Measurements from ENCODE around the gene JAKMIP1. TPM values are rescaled to one million over a fixed set of nuclear protein-coding genes. Genes with fewer than 3 reads are reported as not detected.

The JAKMIP1 gene
- polyA plus RNA-seq, 1 donor from 2014 or later: 15.3 TPM

GRCh38 chr4:6097581-6097980 lies 102.8 kb downstream of the JAKMIP1 start:
- H3K4me2 ChIP-seq (ENCODE audit: low read length): no peak overlapping the region
- no peak overlapping the region for H2AFZ ChIP-seq (ENCODE audit: low read depth, low read length)
- H3K27me3 ChIP-seq (ENCODE audit: insufficient read depth, low read depth, low read length): no peaks in the 10 kb centered on the region
- H3F3A ChIP-seq (ENCODE audit: insufficient read depth, low read length, poor library complexity, severe bottlenecking): no peaks in the 10 kb centered on the region
- no peaks in the 10 kb centered on the region for H4K20me1 ChIP-seq (ENCODE audit: insufficient read depth)
- no peaks in the 10 kb centered on the region for H3K9me3 ChIP-seq (ENCODE audit: low read length)
- no peaks in the 10 kb centered on the region for H3K9me2 ChIP-seq (ENCODE audit: insufficient read depth, low read length)
- no peak overlapping the region for H3K27ac ChIP-seq (ENCODE audit: low read length)
- TF ChIP-seq CTCF (IDR thresholded peaks at IDR 0.05; ENCODE audit: poor library complexity, severe bottlenecking) (no peak), MXI1 (conservative IDR thresholded peaks at IDR 0.05; ENCODE audit: poor library complexity, severe bottlenecking) (no peak)
- H3K9ac ChIP-seq (ENCODE audit: low read length): no peak overlapping the region
- no peak overlapping the region for H3K4me3 ChIP-seq (ENCODE audit: low read length)
- H3K79me2 ChIP-seq (replicated peaks; ENCODE audit: insufficient read depth, low read length): no peaks in the 10 kb centered on the region
- no peaks in the 10 kb centered on the region for H3K36me3 ChIP-seq (ENCODE audit: insufficient read depth, low read length)

- Histone ChIP-seq H3K36me3 (ENCODE audit: insufficient read depth, low read length) (no peaks in the 10 kb centered on the region), H3K4me2 (ENCODE audit: low read length) (no peak overlapping the region), H3K4me3 (ENCODE audit: low read length) (no peak overlapping the region), H3K9me3 (ENCODE audit: low read length) (no peaks in the 10 kb centered on the region), H3K27ac (ENCODE audit: low read length) (no peak overlapping the region), H3K27me3 (ENCODE audit: insufficient read depth, low read depth, low read length) (no peaks in the 10 kb centered on the region), H3K79me2 (replicated peaks; ENCODE audit: insufficient read depth, low read length) (no peaks in the 10 kb centered on the region), H3F3A (ENCODE audit: insufficient read depth, low read length, poor library complexity, severe bottlenecking) (no peaks in the 10 kb centered on the region), H4K20me1 (ENCODE audit: insufficient read depth) (no peaks in the 10 kb centered on the region), H2AFZ (ENCODE audit: low read depth, low read length) (no peak overlapping the region), H3K9me2 (ENCODE audit: insufficient read depth, low read length) (no peaks in the 10 kb centered on the region), H3K9ac (ENCODE audit: low read length) (no peak overlapping the region)
- TF ChIP-seq TAF1 (IDR thresholded peaks at IDR 0.05; ENCODE audit: low read depth) (no peak), POLR2AphosphoS5 (IDR thresholded peaks at IDR 0.05) (no peak), REST (IDR thresholded peaks at IDR 0.05; ENCODE audit: borderline replicate concordance) (no peak), EP300 (conservative IDR thresholded peaks at IDR 0.05; ENCODE audit: poor library complexity, severe bottlenecking) (no peak), RAD21 (conservative IDR thresholded peaks at IDR 0.05) (no peak), EZH2 (IDR thresholded peaks at IDR 0.05; ENCODE audit: borderline replicate concordance, insufficient read depth, low read length, poor library complexity, severe bottlenecking) (no peak), SMC3 (conservative IDR thresholded peaks at IDR 0.05; ENCODE audit: poor library complexity) (no peak), CTCF (IDR thresholded peaks at IDR 0.05; ENCODE audit: poor library complexity, severe bottlenecking) (no peak), MXI1 (conservative IDR thresholded peaks at IDR 0.05; ENCODE audit: poor library complexity, severe bottlenecking) (no peak)
Observed at GRCh38 chr4:6095897-6096296, 104.5 kb downstream of the JAKMIP1 start.

Measured in neural cell (in vitro differentiated cells).